ENCODE measurements around the gene C1orf226. TPM values are rescaled to one million over a fixed set of nuclear protein-coding genes. Genes with fewer than 3 reads are reported as not detected.
"Not testable (repeated sequence)": the region's sequence is repeated elsewhere in the genome, so short reads cannot be mapped to it uniquely, and the experiment has no call there.

Gene C1orf226
- 2.0 TPM for total RNA-seq
- long read RNA-seq, partial matches to known transcripts: 0 of 1 reads
- long read RNA-seq, other reads (novel, unspliced or antisense): 1 of 1 reads

GRCh38 chr1:162381383-162381782 lies at the start of gene C1orf226:
TSS of gene C1orf226 (plus strand) at chr1:162381728. CDS start at chr1:162381902, 174 bp downstream.
- intact Hi-C loops (cut with DNase I): no loop called here
- no peak for DNase-seq (ENCODE audit: low spot score)

- DNase-seq (ENCODE audit: low spot score): no peak
- intact Hi-C loops (cut with DNase I): no loop called here
These were observed 47.5 kb upstream of the C1orf226 start for GRCh38 chr1:162333991-162334390.

DNA sequence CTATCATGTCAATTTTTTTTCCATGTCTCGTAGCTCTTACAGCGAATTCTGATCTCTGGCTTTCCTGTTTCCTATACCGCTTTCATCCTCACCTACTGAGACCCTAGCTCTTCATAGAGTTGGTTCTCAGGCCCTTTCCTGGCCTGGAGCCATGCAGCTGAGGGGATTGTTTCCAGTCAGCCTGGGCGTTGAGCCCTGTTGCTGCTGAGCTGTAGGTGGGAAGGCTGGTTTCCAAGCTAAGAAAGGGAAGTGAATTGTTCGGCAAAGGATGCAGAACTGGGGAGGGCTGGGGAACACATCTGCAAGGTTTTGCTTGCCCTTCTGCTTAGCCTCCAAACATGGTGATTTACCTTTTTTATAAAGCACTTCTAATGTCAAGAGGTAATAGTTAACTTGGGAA lies 46.4 kb upstream of the C1orf226 start:
- no peak for DNase-seq (ENCODE audit: low spot score)
- intact Hi-C loops (cut with DNase I): no loop called here

DNA sequence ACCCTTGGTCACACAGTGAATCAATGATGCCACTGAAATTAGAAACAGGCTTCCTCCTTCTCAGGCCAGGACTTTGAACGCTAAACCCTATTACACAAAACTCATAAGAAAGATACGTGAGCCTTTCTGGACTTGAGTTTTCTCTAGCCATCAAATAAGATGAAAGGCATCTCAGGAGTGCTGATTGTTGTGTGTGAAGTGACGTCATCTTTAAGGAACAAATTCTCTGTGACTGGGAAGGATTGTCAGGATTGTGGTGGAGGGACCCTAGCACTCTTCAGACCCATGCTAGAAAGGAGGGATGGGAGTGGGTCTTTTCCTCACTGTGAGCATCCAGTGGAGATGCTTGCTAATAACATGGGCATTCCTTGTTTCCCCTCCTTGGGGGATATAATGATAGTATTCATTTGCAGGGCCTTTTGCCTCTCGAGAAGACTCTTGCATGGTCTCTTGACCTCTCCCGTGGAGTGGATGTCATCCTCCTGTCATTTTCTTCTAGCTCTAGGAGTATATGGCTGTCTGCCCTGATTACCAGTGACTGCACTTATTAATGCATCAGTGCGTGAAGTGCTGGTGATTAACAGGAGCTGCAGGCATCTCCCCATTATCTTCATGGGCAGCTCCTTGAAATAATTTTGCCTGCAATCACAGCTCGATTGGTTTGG lies 44.8 kb upstream of the C1orf226 start:
- no peak for DNase-seq (ENCODE audit: low spot score)
- intact Hi-C loops (cut with DNase I): no loop called here

- DNase-seq (ENCODE audit: low spot score): no peak
- intact Hi-C loops (cut with DNase I): no loop called here
These were observed 39.0 kb upstream of the C1orf226 start for GRCh38 chr1:162342452-162342983.

DNA sequence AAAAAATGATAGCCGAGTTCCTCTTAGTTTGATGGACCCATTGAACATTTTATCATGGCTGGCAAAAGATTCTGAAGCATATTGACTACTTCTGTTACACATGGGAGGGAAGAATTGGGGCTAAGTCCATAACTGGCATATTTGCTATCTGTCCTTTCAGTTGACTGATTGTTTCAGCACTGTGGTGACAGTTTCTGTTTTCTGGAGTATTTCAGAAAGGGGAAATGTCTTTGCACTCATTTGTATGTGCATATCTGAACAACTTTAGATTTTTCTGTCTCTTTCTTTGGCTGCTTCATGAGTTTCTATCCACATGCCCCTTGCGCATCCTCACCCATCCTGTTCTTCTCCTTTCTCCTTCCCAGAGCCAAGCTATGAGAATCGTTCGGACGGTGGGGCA lies 38.1 kb upstream of the C1orf226 start:
- no peak for DNase-seq (ENCODE audit: low spot score)
- intact Hi-C loops (cut with DNase I): no loop called here

DNA sequence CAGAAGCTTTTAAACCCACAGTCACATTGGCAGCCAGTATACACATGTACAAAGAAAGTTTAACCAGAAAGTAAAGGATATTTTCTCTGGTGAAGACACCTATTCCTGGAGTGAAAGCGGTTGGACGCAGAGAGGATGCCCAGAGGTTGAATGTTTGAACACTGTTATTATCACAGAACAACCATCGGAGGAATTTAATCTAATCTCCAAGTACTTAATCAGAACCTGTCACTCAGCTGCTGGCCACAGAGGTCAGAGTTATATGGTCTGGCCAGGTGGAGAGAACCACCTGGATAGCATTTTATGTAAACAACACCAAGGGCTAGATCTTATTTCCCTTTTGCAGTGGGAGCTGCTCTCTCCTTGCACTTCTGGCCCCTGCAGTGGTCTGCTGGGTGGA lies 34.2 kb upstream of the C1orf226 start:
- intact Hi-C loops (cut with DNase I): no loop called here
- DNase-seq (ENCODE audit: low spot score): no peak

GRCh38 chr1:162349635-162350330 lies 31.7 kb upstream of the C1orf226 start:
- intact Hi-C loops (cut with DNase I): no loop called here
- DNase-seq (ENCODE audit: low spot score): no peak

DNA sequence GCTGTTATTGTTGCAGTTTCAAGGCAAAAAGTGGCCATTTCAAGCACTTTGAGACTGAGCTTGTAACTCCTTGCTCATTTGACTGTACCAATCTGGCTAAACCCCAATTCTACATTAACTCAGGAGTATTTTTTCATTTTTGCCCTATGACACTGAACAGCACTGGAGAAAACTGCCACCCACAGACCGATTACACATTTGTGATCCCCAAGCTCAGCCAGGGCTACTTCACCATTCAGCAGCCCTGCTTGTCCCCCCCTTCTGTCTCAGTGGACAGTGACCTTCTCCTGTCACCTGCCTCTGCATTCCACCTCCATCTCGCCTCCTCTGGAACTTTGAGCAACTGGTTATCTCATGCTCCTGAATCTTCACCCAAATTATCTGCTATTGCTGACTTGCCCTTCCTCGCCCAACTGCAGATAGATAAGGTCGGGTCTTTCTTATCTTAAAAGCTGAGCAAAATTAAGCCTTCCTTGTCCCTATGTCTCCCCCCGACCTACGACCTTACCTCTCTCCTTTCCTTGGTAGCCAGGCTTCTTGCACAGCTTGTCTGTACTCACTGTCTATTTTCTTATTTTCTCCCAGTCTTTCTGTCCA lies 30.2 kb upstream of the C1orf226 start:
- DNase-seq (ENCODE audit: low spot score): no peak
- intact Hi-C loops (cut with DNase I): no loop called here

DNA sequence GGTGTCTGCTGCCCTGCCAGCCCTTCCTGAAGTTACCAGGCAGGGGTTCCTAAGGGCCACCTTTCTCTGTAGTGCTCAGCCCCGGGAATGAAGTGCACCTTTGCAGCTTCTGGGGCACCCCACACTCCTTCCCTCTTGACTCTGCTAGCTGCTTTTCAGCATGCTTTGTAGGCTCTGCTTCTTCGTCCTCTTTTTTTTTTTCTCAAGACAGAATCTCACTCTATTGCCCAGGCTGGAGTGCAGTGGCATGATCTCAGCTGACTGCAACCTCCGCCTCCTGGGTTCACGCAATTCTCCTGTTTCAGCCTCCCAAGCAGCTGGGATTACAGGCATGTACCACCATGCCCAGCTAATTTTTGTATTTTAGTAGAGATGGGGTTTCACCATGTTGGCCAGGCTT lies 29.7 kb upstream of the C1orf226 start:
- intact Hi-C loops (cut with DNase I); DNase-seq (ENCODE audit: low spot score): not testable (repeated sequence)

- no peak for DNase-seq (ENCODE audit: low spot score)
- intact Hi-C loops (cut with DNase I): no loop called here
These were observed 28.4 kb upstream of the C1orf226 start for GRCh38 chr1:162353078-162353477.

DNA sequence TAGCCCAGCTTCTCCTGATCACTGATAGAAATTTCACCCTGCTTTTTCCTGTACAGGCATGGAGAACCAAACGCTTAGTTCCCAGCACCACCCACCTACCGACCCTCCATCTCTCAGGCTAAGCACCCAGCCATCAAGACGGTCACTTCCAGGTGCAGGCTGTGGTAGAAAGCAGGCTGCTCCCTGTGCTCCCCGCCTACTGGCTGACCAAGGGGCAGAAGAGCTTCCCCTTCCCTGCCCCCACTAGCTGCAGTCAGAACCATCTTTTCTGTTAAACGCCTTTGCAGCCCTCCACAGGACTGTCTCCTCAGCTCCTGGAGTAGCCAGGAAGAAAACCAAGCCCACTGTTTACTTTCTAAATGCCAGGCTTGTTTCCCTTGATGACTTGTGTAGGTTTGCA lies 27.8 kb upstream of the C1orf226 start:
- intact Hi-C loops (cut with DNase I): no loop called here
- DNase-seq (ENCODE audit: low spot score): no peak

- no peak for DNase-seq (ENCODE audit: low spot score)
- intact Hi-C loops (cut with DNase I): no loop called here
These were observed 23.8 kb upstream of the C1orf226 start for GRCh38 chr1:162357681-162358266.

- intact Hi-C loops (cut with DNase I): no loop called here
These were observed 22.6 kb upstream of the C1orf226 start for GRCh38 chr1:162358928-162359327.

DNA sequence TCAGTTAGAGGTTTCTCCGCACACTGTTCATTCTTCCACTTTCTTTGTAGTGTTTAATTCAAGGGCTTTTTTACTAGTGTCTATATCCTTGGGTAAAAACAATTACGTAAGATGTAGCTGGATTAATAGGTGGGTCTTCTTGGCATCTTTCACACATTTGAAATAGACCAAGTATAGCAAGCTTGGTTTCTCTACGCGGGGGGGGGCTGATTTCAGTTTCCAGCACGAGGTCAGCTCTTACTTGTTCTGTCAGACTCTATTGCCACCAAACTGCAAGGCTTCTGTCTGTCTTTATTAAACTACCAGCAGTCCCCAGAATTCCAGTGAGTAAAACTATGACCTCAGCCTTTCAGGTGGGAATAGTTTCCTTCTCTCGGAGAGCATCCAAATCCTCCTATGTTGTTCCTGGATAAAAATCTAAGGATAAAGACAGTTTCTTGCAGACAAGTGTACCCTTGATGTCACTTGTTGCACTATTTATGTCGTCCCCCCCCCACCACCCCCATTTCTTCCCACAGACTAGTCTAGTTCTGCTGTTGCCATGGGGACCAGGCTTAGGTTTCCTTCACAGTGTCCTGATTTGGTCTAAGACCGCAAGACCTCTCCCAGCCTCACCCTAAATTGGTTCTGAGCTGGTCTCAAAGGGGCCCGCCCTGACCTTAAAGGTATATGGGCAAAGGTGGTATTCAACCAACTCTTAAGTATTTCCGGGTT lies 21.8 kb upstream of the C1orf226 start:
- intact Hi-C loops (cut with DNase I): no loop called here
- no peak for DNase-seq (ENCODE audit: low spot score)

More at GRCh38 chr1:162358928-162359327, 22.6 kb upstream of the C1orf226 start:
- DNase-seq (ENCODE audit: low spot score): no peak

DNA sequence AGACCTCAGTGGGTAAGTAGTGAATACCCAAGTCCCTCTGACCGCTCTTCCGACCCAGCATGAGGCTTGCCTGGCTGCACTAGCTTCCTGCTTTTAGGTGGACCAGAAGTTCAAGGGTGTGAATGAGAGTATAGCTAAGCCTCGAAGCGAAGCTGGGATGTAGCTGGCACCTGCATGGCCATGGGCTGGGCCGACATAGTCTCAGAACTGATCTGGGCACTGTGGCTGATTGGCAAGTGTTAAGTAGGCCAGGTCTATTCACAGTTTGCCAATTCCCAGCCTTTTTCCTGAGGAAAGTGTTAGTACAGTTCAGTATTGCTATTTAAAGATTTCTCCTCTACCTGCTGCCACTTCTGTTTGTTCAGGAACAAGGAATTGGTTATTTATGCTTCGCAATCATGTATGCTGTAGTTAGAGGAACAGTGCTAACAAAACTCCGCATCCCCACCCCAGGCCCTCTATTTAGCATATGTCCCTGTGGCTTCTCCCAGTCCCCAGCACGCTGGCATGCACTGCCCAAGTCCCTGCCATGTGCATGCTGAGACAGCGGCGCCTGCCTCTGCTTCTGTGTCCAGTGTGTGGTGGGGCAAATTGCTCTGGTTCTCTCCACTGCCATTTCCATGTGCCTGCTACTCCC lies 21.2 kb upstream of the C1orf226 start:
- DNase-seq (ENCODE audit: low spot score): peak; percentile 68
- intact Hi-C loops (cut with DNase I): no loop called here

DNA sequence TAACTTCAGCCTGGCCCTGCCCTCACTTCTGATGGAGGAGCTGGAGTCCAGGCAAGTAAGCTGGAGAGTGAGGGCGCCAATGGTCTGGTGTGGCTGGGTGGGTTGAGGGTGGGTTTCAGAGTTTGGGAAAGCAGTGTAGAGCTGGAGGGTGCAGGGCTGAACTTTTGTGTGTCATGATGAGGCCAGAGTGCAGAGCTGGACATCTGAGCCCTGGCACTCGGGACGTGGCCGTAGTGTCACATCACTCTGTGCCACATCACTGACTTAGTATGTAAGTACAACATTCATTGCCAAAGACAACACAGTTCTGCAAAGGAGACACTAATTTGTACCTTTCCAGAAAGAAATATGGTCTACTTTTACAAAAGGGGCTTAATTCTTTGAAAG lies 20.7 kb upstream of the C1orf226 start:
- intact Hi-C loops (cut with DNase I): no loop called here

GRCh38 chr1:162361349-162361748 lies 20.2 kb upstream of the C1orf226 start:
- intact Hi-C loops (cut with DNase I): no loop called here

More for the DNA sequence above, 20.7 kb upstream of the C1orf226 start:
- DNase-seq (ENCODE audit: low spot score): peak; percentile 56

DNA sequence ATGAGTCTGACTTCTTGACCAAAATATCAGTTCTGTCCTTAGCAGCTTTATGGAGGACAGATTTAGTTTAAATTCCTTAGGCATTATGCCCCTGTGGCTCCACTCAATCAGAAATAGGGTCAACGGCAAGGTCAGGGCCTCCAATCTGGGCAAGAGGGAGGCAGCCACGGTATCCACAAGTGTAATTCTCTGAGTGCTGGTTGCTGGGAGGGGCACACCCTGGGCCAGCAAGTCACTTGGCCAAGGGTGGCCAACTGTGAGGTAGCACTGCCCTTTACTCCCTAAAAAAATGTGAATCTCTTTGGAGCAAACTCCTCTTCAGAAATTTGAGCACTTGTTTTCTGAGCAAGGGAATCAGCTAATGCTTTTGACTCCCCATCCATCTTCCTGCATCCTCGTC lies 17.7 kb upstream of the C1orf226 start:
- peak; percentile 29 for DNase-seq (ENCODE audit: low spot score)
- intact Hi-C loops (cut with DNase I): no loop called here

More at GRCh38 chr1:162361349-162361748, 20.2 kb upstream of the C1orf226 start:
- DNase-seq (ENCODE audit: low spot score): peak; percentile 24
